Ishikawa (cell line): ENCODE data around the gene ZNF334.

ENCODE experiments used
- CEBPB ChIP-seq: IDR thresholded peaks from 2 replicates; pipeline ENCODE4 v1.6.1; 2012
- CREB1 ChIP-seq: IDR thresholded peaks from 2 replicates; pipeline ENCODE4 v1.6.1; 2012; ENCODE audit warnings: low read depth
- EGR1 ChIP-seq: IDR thresholded peaks from 2 replicates; pipeline ENCODE4 v1.6.1; 2012
- EP300 ChIP-seq: IDR thresholded peaks from 2 replicates; pipeline ENCODE4 v1.6.1; 2012; ENCODE audit warnings: borderline replicate concordance
- FOXM1 ChIP-seq: IDR thresholded peaks from 2 replicates; pipeline ENCODE4 v1.6.1; 2012; ENCODE audit warnings: low read depth, borderline replicate concordance
- MAX ChIP-seq: IDR thresholded peaks from 2 replicates; pipeline ENCODE4 v1.6.1; 2012
- NFIC ChIP-seq: IDR thresholded peaks from 2 replicates; pipeline ENCODE4 v1.6.1; 2012
- RAD21 ChIP-seq: IDR thresholded peaks from 2 replicates; pipeline ENCODE4 v1.6.1; 2012; ENCODE audit warnings: low read depth
- REST ChIP-seq: IDR thresholded peaks from 2 replicates; pipeline ENCODE4 v1.6.1; 2012; ENCODE audit warnings: low read depth, mild to moderate bottlenecking
- TAF1 ChIP-seq: IDR thresholded peaks from 2 replicates; pipeline ENCODE4 v1.6.1; 2012; ENCODE audit warnings: low read depth, mild to moderate bottlenecking
- TCF12 ChIP-seq: IDR thresholded peaks from 2 replicates; pipeline ENCODE4 v1.6.1; 2012; ENCODE audit warnings: low read depth
- TEAD4 ChIP-seq: IDR thresholded peaks from 2 replicates; pipeline ENCODE4 v1.6.1; 2012
- USF1 ChIP-seq: IDR thresholded peaks from 2 replicates; pipeline ENCODE4 v1.6.1; 2012
- YY1 ChIP-seq: IDR thresholded peaks from 2 replicates; pipeline ENCODE4 v1.6.1; 2012; ENCODE audit warnings: low read depth
- ZBTB7A ChIP-seq: IDR thresholded peaks from 2 replicates; pipeline ENCODE4 v1.6.1; 2012; ENCODE audit warnings: low read depth

ZNF334 gene

GRCh38 chr20:46484954-46485353, 28.4 kb downstream of the ZNF334 start:
- TF ChIP-seq TCF12 (no peak), TEAD4 (no peak), MAX (no peak), EGR1 (no peak), RAD21 (no peak), FOXM1 (no peak), NFIC (no peak), ZBTB7A (no peak), CEBPB (no peak), TAF1 (no peak), CREB1 (no peak), USF1 (no peak), YY1 (no peak), EP300 (no peak), REST (no peak)

GRCh38 chr20:46483879-46484278, 29.5 kb downstream of the ZNF334 start:
- TF ChIP-seq NFIC (no peak), TEAD4 (no peak), FOXM1 (no peak), YY1 (no peak), CEBPB (no peak), REST (no peak)

- TF ChIP-seq TCF12 = no peak
- no peak for TF ChIP-seq YY1
- no peak for TF ChIP-seq CEBPB
- TF ChIP-seq EGR1 = no peak
- TF ChIP-seq TAF1 = no peak
- TF ChIP-seq NFIC = no peak
- TF ChIP-seq CREB1 = no peak
- no peak for TF ChIP-seq USF1
- no peak for TF ChIP-seq TEAD4
- TF ChIP-seq RAD21 = no peak
- no peak for TF ChIP-seq EP300
- TF ChIP-seq REST = no peak
- TF ChIP-seq FOXM1 = no peak
- TF ChIP-seq ZBTB7A = no peak
Observed at GRCh38 chr20:46482864-46483263, 30.5 kb downstream of the ZNF334 start.

- TF ChIP-seq CREB1 (no peak), TCF12 (no peak), TEAD4 (no peak), FOXM1 (no peak), MAX (no peak), REST (no peak), RAD21 (no peak), EGR1 (no peak), CEBPB (no peak), YY1 (no peak), NFIC (no peak)
Observed at GRCh38 chr20:46477640-46478039, 35.7 kb downstream of the ZNF334 start.
